SK-N-SH treated with all-trans-retinoic acid at 6 μM for 48 hours (cell line): ENCODE results near the gene FGF22.

Source experiments
- ATAC-seq: fragments of 200-7000 bp; cut with Tn5 transposase; 3 replicates; pipeline ENCODE4 v1.9.1; 2020; ENCODE audit warnings: mild to moderate bottlenecking, moderate library complexity
- ARNTL ChIP-seq: fragments of 450-650 bp; formaldehyde crosslinking; IDR thresholded peaks from 2 replicates; pipeline ENCODE4 v1.5.0; 2020; ENCODE audit warnings: low read depth, mild to moderate bottlenecking, moderate library complexity, borderline replicate concordance
- CSDC2 ChIP-seq: fragments of 250-450 bp; sonication (Bioruptor Pico); IDR thresholded peaks from 2 replicates; pipeline ENCODE4 v1.5.0; 2020; ENCODE audit warnings: mild to moderate bottlenecking, moderate library complexity
- ESRRG ChIP-seq: fragments of 250-450 bp; sonication (Bioruptor Pico); IDR thresholded peaks from 2 replicates; pipeline ENCODE4 v1.6.1; 2021; ENCODE audit warnings: mild to moderate bottlenecking
- GLIS3 ChIP-seq: fragments of 250-450 bp; sonication (Bioruptor Pico); IDR thresholded peaks from 2 replicates; pipeline ENCODE4 v1.5.0; 2020; ENCODE audit warnings: mild to moderate bottlenecking, moderate library complexity
- OSR1 ChIP-seq: fragments of 250-450 bp; sonication (Bioruptor Pico); IDR thresholded peaks from 2 replicates; pipeline ENCODE4 v1.8.0; 2022; ENCODE audit warnings: moderate library complexity, mild to moderate bottlenecking, inconsistent platforms
- PPARA ChIP-seq: fragments of 250-450 bp; sonication (Bioruptor Pico); IDR thresholded peaks from 2 replicates; pipeline ENCODE4 v1.5.0; 2020; ENCODE audit warnings: mild to moderate bottlenecking, borderline replicate concordance
- RARB ChIP-seq: fragments of 250-450 bp; sonication (Bioruptor Pico); IDR thresholded peaks from 2 replicates; pipeline ENCODE4 v1.8.0; 2021; ENCODE audit warnings: mild to moderate bottlenecking, moderate library complexity
- SNAI2 ChIP-seq: fragments of 250-450 bp; sonication (Bioruptor Pico); IDR thresholded peaks from 2 replicates; pipeline ENCODE4 v1.5.0; 2020; ENCODE audit warnings: mild to moderate bottlenecking, moderate library complexity
- TCF4 ChIP-seq: fragments of 250-450 bp; sonication (Bioruptor Pico); IDR thresholded peaks from 2 replicates; pipeline ENCODE4 v1.8.0; 2021; ENCODE audit warnings: mild to moderate bottlenecking, moderate library complexity, borderline replicate concordance
- TOX ChIP-seq: fragments of 250-450 bp; sonication (Bioruptor Pico); IDR thresholded peaks from 2 replicates; pipeline ENCODE4 v1.8.0; 2021; ENCODE audit warnings: mild to moderate bottlenecking, moderate library complexity, borderline replicate concordance
- ZC3H10 ChIP-seq: fragments of 250-450 bp; sonication (Bioruptor Pico); IDR thresholded peaks from 2 replicates; pipeline ENCODE4 v1.5.1; 2021; ENCODE audit warnings: mild to moderate bottlenecking, moderate library complexity
- ZFP3 ChIP-seq: fragments of 250-450 bp; sonication (Bioruptor Pico); IDR thresholded peaks from 2 replicates; pipeline ENCODE4 v1.5.0; 2020; ENCODE audit warnings: mild to moderate bottlenecking, moderate library complexity
- ZFP30 ChIP-seq: fragments of 450-650 bp; formaldehyde crosslinking; IDR thresholded peaks from 2 replicates; pipeline ENCODE4 v1.5.0; 2022; ENCODE audit warnings: mild to moderate bottlenecking, moderate library complexity
- TF ChIP-seq, protein P1 (sequence below): fragments of 250-450 bp; sonication (Bioruptor Pico); IDR thresholded peaks from 2 replicates; pipeline ENCODE4 v1.5.1; 2021; ENCODE audit warnings: mild to moderate bottlenecking, moderate library complexity
- TF ChIP-seq, protein P2 (sequence below): fragments of 250-450 bp; sonication (Bioruptor Pico); IDR thresholded peaks from 2 replicates; pipeline ENCODE4 v1.5.0; 2020; ENCODE audit warnings: mild to moderate bottlenecking, moderate library complexity
- TF ChIP-seq, protein P3 (sequence below): fragments of 250-450 bp; sonication (Bioruptor Pico); IDR thresholded peaks from 2 replicates; pipeline ENCODE4 v1.8.0; 2020; ENCODE audit warnings: mild to moderate bottlenecking, moderate library complexity, borderline replicate concordance
- TF ChIP-seq, protein P4 (sequence below): fragments of 250-450 bp; sonication (Bioruptor Pico); IDR thresholded peaks from 2 replicates; pipeline ENCODE4 v1.8.0; 2021; ENCODE audit warnings: low read depth, mild to moderate bottlenecking, moderate library complexity, borderline replicate concordance

The FGF22 gene

DNA sequence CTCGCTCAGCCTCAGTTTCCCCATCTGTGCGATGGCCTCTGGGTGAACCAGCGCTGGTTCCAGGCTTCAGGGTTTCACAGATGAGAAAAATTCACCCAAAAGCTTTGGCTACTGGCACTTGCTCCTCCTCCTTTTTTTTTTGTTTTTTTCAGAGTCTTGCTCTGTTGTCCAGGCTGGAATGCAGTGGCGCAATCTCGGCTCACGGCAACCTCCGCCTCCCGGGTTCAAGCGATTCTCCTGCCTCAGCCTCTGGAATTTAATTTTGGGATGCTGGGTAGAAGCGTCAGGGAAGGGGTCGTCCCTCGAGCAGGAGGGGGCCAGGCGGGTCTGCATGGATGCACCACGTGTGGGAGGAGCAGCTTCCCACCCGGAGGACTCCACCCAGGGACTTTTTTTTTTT, 48.5 kb downstream of the FGF22 start:
- no peak for ATAC-seq
- TF ChIP-seq CSDC2 (CRISPR knock-in tag) (no peak), PPARA (CRISPR knock-in tag) (no peak), RARB (no peak), GLIS3 (CRISPR knock-in tag) (no peak), TCF4 (CRISPR knock-in tag) (no peak), ZFP30 (no peak), TOX (CRISPR knock-in tag) (no peak), ARNTL (CRISPR knock-in tag) (no peak), ZFP3 (CRISPR knock-in tag) (no peak), OSR1 (CRISPR knock-in tag) (no peak), ESRRG (no peak)
- TF ChIP-seq, protein P1, sequence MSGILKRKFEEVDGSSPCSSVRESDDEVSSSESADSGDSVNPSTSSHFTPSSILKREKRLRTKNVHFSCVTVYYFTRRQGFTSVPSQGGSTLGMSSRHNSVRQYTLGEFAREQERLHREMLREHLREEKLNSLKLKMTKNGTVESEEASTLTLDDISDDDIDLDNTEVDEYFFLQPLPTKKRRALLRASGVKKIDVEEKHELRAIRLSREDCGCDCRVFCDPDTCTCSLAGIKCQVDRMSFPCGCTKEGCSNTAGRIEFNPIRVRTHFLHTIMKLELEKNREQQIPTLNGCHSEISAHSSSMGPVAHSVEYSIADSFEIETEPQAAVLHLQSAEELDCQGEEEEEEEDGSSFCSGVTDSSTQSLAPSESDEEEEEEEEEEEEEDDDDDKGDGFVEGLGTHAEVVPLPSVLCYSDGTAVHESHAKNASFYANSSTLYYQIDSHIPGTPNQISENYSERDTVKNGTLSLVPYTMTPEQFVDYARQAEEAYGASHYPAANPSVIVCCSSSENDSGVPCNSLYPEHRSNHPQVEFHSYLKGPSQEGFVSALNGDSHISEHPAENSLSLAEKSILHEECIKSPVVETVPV (CRISPR knock-in tag), result no peak
- TF ChIP-seq, protein P2, sequence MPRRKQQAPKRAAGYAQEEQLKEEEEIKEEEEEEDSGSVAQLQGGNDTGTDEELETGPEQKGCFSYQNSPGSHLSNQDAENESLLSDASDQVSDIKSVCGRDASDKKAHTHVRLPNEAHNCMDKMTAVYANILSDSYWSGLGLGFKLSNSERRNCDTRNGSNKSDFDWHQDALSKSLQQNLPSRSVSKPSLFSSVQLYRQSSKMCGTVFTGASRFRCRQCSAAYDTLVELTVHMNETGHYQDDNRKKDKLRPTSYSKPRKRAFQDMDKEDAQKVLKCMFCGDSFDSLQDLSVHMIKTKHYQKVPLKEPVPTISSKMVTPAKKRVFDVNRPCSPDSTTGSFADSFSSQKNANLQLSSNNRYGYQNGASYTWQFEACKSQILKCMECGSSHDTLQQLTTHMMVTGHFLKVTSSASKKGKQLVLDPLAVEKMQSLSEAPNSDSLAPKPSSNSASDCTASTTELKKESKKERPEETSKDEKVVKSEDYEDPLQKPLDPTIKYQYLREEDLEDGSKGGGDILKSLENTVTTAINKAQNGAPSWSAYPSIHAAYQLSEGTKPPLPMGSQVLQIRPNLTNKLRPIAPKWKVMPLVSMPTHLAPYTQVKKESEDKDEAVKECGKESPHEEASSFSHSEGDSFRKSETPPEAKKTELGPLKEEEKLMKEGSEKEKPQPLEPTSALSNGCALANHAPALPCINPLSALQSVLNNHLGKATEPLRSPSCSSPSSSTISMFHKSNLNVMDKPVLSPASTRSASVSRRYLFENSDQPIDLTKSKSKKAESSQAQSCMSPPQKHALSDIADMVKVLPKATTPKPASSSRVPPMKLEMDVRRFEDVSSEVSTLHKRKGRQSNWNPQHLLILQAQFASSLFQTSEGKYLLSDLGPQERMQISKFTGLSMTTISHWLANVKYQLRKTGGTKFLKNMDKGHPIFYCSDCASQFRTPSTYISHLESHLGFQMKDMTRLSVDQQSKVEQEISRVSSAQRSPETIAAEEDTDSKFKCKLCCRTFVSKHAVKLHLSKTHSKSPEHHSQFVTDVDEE, result no peak
- TF ChIP-seq, protein P3, sequence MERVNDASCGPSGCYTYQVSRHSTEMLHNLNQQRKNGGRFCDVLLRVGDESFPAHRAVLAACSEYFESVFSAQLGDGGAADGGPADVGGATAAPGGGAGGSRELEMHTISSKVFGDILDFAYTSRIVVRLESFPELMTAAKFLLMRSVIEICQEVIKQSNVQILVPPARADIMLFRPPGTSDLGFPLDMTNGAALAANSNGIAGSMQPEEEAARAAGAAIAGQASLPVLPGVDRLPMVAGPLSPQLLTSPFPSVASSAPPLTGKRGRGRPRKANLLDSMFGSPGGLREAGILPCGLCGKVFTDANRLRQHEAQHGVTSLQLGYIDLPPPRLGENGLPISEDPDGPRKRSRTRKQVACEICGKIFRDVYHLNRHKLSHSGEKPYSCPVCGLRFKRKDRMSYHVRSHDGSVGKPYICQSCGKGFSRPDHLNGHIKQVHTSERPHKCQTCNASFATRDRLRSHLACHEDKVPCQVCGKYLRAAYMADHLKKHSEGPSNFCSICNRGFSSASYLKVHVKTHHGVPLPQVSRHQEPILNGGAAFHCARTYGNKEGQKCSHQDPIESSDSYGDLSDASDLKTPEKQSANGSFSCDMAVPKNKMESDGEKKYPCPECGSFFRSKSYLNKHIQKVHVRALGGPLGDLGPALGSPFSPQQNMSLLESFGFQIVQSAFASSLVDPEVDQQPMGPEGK (CRISPR knock-in tag), result no peak
- TF ChIP-seq, protein P4, sequence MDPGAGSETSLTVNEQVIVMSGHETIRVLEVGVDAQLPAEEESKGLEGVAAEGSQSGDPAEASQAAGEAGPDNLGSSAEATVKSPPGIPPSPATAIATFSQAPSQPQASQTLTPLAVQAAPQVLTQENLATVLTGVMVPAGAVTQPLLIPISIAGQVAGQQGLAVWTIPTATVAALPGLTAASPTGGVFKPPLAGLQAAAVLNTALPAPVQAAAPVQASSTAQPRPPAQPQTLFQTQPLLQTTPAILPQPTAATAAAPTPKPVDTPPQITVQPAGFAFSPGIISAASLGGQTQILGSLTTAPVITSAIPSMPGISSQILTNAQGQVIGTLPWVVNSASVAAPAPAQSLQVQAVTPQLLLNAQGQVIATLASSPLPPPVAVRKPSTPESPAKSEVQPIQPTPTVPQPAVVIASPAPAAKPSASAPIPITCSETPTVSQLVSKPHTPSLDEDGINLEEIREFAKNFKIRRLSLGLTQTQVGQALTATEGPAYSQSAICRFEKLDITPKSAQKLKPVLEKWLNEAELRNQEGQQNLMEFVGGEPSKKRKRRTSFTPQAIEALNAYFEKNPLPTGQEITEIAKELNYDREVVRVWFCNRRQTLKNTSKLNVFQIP (CRISPR knock-in tag), result no peak

DNA sequence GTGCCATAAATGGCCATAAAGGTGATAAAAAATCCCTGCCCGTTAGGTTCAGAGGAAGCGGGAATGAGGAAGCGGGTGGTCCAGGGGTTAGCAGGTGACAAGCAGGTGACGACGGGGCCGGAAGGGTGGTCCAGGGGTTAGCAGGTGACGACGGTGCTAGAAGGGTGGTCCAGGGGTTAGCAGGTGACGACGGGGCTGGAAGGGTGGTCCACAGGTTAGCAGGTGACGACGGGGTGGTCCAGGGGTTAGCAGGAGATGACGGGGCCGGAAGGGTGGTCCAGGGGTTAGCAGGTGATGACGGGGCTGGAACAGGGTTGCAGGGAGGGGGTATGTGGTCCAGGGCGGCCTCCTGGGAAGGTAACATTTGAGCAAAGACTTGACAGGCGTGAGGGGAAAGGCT, 49.3 kb downstream of the FGF22 start:
- ATAC-seq, result no peak
- TF ChIP-seq, protein P2, result no peak
- TF ChIP-seq SNAI2 (CRISPR knock-in tag), result no peak
- no peak for TF ChIP-seq PPARA (CRISPR knock-in tag)
- TF ChIP-seq RARB, result no peak
- TF ChIP-seq, protein P4 (CRISPR knock-in tag), result no peak
- TF ChIP-seq TOX (CRISPR knock-in tag), result no peak
- no peak for TF ChIP-seq ZFP30
- no peak for TF ChIP-seq ARNTL (CRISPR knock-in tag)
- TF ChIP-seq OSR1 (CRISPR knock-in tag), result no peak
- no peak for TF ChIP-seq ZC3H10 (CRISPR knock-in tag)
- TF ChIP-seq ZFP3 (CRISPR knock-in tag), result no peak
- TF ChIP-seq, protein P1 (CRISPR knock-in tag), result no peak
- no peak for TF ChIP-seq ESRRG
